ENCODE results near the gene CRYBG2.
A peak's percentile ranks its signal among the peaks of the same experiment; 100 is the strongest.

Gene CRYBG2

DNA sequence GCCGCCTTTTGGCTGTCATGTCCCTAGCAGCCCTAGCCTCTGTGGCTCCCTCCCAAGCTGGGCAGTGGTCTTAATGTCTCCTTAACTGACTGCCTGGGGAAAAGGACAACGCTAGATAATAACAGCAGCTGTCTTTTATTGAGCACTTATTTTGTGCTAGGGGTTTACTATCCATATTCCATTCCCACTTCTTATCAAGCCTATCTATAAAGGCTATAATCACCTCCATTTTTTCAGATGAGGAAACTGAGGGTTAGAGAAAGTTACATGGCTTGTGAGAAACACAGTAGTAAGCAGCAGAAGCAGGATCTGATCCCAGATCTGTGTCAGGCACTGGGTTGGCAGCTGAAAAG is 67.9 kb downstream of the CRYBG2 start:
- H3K4me3 ChIP-seq (ENCODE audit: low read depth, low read length), result no peak overlapping the region
- TF ChIP-seq POLR2A (IDR thresholded peaks at IDR 0.05; ENCODE audit: extremely low read depth, insufficient read length) (no peak), MYC (IDR thresholded peaks at IDR 0.05; ENCODE audit: low read depth, low read length) (no peak)
- TF ChIP-seq, protein P1, sequence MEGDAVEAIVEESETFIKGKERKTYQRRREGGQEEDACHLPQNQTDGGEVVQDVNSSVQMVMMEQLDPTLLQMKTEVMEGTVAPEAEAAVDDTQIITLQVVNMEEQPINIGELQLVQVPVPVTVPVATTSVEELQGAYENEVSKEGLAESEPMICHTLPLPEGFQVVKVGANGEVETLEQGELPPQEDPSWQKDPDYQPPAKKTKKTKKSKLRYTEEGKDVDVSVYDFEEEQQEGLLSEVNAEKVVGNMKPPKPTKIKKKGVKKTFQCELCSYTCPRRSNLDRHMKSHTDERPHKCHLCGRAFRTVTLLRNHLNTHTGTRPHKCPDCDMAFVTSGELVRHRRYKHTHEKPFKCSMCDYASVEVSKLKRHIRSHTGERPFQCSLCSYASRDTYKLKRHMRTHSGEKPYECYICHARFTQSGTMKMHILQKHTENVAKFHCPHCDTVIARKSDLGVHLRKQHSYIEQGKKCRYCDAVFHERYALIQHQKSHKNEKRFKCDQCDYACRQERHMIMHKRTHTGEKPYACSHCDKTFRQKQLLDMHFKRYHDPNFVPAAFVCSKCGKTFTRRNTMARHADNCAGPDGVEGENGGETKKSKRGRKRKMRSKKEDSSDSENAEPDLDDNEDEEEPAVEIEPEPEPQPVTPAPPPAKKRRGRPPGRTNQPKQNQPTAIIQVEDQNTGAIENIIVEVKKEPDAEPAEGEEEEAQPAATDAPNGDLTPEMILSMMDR (IDR thresholded peaks at IDR 0.05; ENCODE audit: low read depth, low read length), result no peak
- TF ChIP-seq, protein P2, sequence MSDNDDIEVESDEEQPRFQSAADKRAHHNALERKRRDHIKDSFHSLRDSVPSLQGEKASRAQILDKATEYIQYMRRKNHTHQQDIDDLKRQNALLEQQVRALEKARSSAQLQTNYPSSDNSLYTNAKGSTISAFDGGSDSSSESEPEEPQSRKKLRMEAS (IDR thresholded peaks at IDR 0.05; ENCODE audit: low read depth, low read length), result no peak
- DNase-seq (ENCODE audit: low read depth), result no peak

DNA sequence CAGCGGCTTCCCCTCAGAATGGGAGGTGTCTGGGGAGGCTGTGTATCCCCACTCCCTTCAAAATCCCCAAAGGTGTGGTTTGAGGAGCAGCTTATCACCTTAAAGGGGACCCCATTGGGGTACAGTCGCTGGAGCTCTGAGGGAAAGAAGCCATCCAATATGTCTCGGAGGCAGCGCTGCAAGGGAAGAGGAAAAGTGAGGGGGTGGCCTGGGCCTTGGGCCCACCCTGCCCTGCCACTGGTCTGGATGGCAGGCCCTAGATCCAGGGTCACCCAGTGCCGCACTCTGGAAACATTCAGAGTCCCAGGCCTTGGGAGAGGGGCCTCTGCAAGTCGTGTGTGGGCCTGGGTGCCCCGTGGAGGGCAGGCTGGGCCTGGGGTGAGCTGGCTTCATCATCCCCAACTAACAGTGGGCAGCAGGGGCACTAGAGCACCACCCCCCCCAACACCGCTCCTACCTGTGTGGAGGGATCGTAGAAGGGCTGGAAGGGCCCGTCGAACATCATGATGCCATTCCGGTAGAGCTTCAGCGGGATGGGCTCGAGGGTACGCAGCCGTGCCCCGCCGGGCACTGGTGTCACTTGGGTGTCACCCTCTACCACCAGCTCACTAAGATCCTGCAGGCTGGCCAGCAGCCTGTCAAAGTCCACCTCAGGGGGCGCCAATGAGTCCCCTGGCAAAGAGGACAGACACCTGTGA is 68.4 kb downstream of the CRYBG2 start:
- no peak overlapping the region for H3K4me3 ChIP-seq (ENCODE audit: low read depth, low read length)
- TF ChIP-seq POLR2A (IDR thresholded peaks at IDR 0.05; ENCODE audit: extremely low read depth, insufficient read length) (no peak), MYC (IDR thresholded peaks at IDR 0.05; ENCODE audit: low read depth, low read length) (no peak)
- TF ChIP-seq, protein P2 (IDR thresholded peaks at IDR 0.05; ENCODE audit: low read depth, low read length), result no peak
- TF ChIP-seq, protein P1 (IDR thresholded peaks at IDR 0.05; ENCODE audit: low read depth, low read length), result peak; percentile 17
- peak; percentile 48 for DNase-seq (ENCODE audit: low read depth)

DNA sequence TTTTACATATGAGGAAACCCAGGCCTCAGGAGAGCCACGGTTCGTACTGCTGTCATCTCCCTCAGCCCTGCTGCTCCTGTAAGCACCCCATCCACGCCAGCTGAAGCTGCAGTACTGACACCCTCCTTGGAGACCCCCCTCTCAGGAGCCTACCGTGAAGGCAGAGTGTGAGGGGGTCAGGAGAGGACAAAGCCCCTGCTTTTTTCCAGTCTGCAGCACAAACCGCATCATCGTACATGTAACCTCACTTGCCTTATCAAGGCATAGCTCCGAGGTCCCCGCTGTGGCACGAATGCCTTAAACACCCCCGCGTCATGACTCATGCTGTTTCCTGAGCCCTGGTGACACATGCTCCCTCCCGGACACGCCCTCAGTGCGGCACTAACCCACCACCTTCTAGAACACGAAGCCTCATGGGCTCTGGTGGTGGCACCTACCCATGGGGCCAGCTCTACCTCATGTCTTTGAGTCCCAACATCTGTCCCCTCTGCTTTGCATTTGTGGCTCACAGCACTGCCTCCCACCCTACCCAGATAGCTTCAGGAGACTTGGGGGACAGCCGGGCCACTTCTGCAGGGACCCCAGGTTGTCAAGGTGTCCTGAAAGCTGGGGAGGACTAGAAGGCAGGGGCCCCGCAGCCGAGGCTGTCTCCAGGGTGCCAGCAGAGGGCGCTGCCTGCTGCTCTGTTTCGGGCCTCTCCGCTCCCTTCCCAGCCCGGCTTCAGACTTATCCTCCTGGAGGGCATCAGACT is 69.2 kb downstream of the CRYBG2 start:
- H3K4me3 ChIP-seq (ENCODE audit: low read depth, low read length), result peak overlapping the region; percentile 16
- no peak for TF ChIP-seq POLR2A (IDR thresholded peaks at IDR 0.05; ENCODE audit: extremely low read depth, insufficient read length)
- TF ChIP-seq, protein P2 (IDR thresholded peaks at IDR 0.05; ENCODE audit: low read depth, low read length), result peak; percentile 97
- TF ChIP-seq MYC (IDR thresholded peaks at IDR 0.05; ENCODE audit: low read depth, low read length), result peak; percentile 97
- TF ChIP-seq, protein P1 (IDR thresholded peaks at IDR 0.05; ENCODE audit: low read depth, low read length), result peak; percentile 67
- DNase-seq (ENCODE audit: low read depth), result peak; percentile 99

DNA sequence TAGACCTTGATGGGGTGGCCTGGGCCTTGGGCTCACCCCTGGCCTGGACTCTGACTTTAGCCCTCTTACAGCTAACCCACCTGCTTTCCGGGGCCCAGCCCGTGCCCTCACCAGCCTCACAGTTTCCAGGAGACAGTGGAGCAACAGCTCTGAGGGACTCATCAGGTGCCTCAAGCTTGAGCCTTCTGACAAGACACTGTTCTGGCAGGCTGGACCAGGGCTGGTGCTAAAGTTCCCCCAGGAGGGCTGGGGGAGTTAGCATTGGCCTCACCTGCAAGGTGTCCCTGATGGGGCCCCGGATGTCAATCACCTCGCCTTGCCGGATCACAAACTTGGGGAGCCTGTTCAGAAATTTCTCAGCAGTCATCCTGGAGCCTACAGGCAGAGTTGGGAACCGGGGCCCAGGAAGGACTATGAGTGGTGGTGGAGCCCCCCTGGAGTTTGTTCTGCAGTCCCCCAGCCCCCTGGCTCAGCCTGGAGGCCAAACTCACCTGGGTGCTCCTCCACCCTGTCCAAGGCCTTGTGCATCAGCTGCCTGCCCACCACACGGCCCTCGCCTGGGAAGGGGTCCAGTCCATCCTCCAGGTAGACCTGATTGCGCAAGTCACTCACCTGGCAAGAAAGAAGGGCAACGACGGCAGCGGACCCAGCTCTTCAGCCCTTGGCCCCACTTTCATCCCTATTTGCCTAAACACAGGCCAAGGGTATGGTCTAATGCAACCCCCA is 69.9 kb downstream of the CRYBG2 start:
- TF ChIP-seq, protein P1 (IDR thresholded peaks at IDR 0.05; ENCODE audit: low read depth, low read length), result no peak
- TF ChIP-seq, protein P2 (IDR thresholded peaks at IDR 0.05; ENCODE audit: low read depth, low read length), result no peak
- TF ChIP-seq POLR2A (IDR thresholded peaks at IDR 0.05; ENCODE audit: extremely low read depth, insufficient read length), result no peak
- no peak for TF ChIP-seq MYC (IDR thresholded peaks at IDR 0.05; ENCODE audit: low read depth, low read length)
- DNase-seq (ENCODE audit: low read depth), result no peak
- peak overlapping the region; percentile 16 for H3K4me3 ChIP-seq (ENCODE audit: low read depth, low read length)

DNA sequence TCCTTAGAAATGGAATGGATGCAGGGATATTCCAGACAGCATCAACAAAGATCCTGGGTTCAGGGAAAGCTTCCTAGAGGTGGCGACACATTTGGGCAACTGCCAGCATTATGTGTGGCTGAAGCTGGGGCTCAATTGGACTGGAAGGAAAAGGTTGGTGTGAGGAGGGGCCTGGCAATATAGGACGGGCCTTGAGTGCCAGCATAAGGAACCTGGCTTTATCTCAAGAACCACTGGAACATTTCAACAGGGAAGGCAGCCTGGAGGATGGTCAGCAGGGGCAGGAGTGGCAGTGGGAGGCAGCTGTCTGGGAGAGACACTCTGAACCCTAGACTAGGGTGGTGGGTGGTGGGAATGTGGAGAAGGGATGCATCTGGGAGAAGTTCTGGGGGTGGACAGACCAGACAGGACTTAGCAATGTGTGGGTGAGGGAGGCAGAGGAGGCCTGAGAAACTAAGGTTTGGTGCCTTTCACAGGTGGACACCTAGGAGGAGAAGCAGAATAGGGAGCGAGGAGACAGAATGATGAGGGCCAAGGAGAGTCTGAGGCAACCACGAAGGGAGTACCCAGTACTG is 70.6 kb downstream of the CRYBG2 start:
- TF ChIP-seq MYC (IDR thresholded peaks at IDR 0.05; ENCODE audit: low read depth, low read length) (no peak), POLR2A (IDR thresholded peaks at IDR 0.05; ENCODE audit: extremely low read depth, insufficient read length) (no peak)
- TF ChIP-seq, protein P1 (IDR thresholded peaks at IDR 0.05; ENCODE audit: low read depth, low read length), result no peak
- TF ChIP-seq, protein P2 (IDR thresholded peaks at IDR 0.05; ENCODE audit: low read depth, low read length), result no peak
- no peak overlapping the region for H3K4me3 ChIP-seq (ENCODE audit: low read depth, low read length)
- DNase-seq (ENCODE audit: low read depth), result no peak
